ENCODE data around the gene SNX20.

SNX20 gene

DNA sequence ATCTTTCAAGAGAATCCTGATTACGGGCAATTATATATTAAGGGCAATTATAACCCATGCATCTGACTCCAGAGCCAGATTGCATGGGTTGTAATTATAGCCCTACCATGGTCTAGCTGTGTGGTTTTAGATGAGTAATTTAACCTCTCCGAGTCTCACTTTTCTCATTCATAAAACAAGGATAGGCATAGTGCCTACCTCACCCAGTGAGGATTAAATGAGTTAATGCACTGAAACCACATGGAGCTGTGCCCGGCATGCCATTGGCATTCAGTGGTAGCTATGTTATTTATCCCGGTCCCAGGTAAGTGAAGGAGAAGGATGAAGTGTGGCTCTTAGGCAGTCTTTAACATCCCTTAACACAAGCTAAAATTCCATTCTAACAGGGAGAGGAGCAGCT lies 6.3 kb downstream of the SNX20 start:
- TF ChIP-seq CSDC2 (CRISPR knock-in tag; IDR thresholded peaks at IDR 0.05) (no peak), ZC3H10 (CRISPR knock-in tag; IDR thresholded peaks at IDR 0.05) (no peak), ZFP30 (CRISPR knock-in tag; IDR thresholded peaks at IDR 0.05) (no peak), ARNTL (CRISPR knock-in tag; IDR thresholded peaks at IDR 0.05; ENCODE audit: borderline replicate concordance, low read depth) (no peak), BACH2 (CRISPR knock-in tag; IDR thresholded peaks at IDR 0.05; ENCODE audit: borderline replicate concordance) (no peak), ZNF565 (CRISPR knock-in tag; conservative IDR thresholded peaks at IDR 0.05; ENCODE audit: low read depth) (no peak), OSR1 (CRISPR knock-in tag; IDR thresholded peaks at IDR 0.05) (no peak), ZNF70 (CRISPR knock-in tag; IDR thresholded peaks at IDR 0.05) (no peak), GLIS3 (CRISPR knock-in tag; IDR thresholded peaks at IDR 0.05) (no peak), TOX (CRISPR knock-in tag; IDR thresholded peaks at IDR 0.05; ENCODE audit: borderline replicate concordance) (no peak), SNAI2 (CRISPR knock-in tag; IDR thresholded peaks at IDR 0.05) (no peak), ZNF8 (CRISPR knock-in tag; IDR thresholded peaks at IDR 0.05) (no peak), ESRRG (CRISPR knock-in tag; IDR thresholded peaks at IDR 0.05) (no peak), PPARA (CRISPR knock-in tag; IDR thresholded peaks at IDR 0.05; ENCODE audit: borderline replicate concordance) (no peak), RARB (CRISPR knock-in tag; IDR thresholded peaks at IDR 0.05) (no peak)
- TF ChIP-seq, protein P1, sequence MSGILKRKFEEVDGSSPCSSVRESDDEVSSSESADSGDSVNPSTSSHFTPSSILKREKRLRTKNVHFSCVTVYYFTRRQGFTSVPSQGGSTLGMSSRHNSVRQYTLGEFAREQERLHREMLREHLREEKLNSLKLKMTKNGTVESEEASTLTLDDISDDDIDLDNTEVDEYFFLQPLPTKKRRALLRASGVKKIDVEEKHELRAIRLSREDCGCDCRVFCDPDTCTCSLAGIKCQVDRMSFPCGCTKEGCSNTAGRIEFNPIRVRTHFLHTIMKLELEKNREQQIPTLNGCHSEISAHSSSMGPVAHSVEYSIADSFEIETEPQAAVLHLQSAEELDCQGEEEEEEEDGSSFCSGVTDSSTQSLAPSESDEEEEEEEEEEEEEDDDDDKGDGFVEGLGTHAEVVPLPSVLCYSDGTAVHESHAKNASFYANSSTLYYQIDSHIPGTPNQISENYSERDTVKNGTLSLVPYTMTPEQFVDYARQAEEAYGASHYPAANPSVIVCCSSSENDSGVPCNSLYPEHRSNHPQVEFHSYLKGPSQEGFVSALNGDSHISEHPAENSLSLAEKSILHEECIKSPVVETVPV (CRISPR knock-in tag; IDR thresholded peaks at IDR 0.05), result no peak
- TF ChIP-seq, protein P2, sequence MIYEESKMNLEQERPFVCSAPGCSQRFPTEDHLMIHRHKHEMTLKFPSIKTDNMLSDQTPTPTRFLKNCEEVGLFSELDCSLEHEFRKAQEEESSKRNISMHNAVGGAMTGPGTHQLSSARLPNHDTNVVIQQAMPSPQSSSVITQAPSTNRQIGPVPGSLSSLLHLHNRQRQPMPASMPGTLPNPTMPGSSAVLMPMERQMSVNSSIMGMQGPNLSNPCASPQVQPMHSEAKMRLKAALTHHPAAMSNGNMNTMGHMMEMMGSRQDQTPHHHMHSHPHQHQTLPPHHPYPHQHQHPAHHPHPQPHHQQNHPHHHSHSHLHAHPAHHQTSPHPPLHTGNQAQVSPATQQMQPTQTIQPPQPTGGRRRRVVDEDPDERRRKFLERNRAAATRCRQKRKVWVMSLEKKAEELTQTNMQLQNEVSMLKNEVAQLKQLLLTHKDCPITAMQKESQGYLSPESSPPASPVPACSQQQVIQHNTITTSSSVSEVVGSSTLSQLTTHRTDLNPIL (CRISPR knock-in tag; IDR thresholded peaks at IDR 0.05; ENCODE audit: low read depth), result no peak
- TF ChIP-seq, protein P3, sequence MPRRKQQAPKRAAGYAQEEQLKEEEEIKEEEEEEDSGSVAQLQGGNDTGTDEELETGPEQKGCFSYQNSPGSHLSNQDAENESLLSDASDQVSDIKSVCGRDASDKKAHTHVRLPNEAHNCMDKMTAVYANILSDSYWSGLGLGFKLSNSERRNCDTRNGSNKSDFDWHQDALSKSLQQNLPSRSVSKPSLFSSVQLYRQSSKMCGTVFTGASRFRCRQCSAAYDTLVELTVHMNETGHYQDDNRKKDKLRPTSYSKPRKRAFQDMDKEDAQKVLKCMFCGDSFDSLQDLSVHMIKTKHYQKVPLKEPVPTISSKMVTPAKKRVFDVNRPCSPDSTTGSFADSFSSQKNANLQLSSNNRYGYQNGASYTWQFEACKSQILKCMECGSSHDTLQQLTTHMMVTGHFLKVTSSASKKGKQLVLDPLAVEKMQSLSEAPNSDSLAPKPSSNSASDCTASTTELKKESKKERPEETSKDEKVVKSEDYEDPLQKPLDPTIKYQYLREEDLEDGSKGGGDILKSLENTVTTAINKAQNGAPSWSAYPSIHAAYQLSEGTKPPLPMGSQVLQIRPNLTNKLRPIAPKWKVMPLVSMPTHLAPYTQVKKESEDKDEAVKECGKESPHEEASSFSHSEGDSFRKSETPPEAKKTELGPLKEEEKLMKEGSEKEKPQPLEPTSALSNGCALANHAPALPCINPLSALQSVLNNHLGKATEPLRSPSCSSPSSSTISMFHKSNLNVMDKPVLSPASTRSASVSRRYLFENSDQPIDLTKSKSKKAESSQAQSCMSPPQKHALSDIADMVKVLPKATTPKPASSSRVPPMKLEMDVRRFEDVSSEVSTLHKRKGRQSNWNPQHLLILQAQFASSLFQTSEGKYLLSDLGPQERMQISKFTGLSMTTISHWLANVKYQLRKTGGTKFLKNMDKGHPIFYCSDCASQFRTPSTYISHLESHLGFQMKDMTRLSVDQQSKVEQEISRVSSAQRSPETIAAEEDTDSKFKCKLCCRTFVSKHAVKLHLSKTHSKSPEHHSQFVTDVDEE (CRISPR knock-in tag; IDR thresholded peaks at IDR 0.05), result no peak
- TF ChIP-seq, protein P4, sequence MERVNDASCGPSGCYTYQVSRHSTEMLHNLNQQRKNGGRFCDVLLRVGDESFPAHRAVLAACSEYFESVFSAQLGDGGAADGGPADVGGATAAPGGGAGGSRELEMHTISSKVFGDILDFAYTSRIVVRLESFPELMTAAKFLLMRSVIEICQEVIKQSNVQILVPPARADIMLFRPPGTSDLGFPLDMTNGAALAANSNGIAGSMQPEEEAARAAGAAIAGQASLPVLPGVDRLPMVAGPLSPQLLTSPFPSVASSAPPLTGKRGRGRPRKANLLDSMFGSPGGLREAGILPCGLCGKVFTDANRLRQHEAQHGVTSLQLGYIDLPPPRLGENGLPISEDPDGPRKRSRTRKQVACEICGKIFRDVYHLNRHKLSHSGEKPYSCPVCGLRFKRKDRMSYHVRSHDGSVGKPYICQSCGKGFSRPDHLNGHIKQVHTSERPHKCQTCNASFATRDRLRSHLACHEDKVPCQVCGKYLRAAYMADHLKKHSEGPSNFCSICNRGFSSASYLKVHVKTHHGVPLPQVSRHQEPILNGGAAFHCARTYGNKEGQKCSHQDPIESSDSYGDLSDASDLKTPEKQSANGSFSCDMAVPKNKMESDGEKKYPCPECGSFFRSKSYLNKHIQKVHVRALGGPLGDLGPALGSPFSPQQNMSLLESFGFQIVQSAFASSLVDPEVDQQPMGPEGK (CRISPR knock-in tag; IDR thresholded peaks at IDR 0.05; ENCODE audit: borderline replicate concordance), result no peak
- TF ChIP-seq, protein P5, sequence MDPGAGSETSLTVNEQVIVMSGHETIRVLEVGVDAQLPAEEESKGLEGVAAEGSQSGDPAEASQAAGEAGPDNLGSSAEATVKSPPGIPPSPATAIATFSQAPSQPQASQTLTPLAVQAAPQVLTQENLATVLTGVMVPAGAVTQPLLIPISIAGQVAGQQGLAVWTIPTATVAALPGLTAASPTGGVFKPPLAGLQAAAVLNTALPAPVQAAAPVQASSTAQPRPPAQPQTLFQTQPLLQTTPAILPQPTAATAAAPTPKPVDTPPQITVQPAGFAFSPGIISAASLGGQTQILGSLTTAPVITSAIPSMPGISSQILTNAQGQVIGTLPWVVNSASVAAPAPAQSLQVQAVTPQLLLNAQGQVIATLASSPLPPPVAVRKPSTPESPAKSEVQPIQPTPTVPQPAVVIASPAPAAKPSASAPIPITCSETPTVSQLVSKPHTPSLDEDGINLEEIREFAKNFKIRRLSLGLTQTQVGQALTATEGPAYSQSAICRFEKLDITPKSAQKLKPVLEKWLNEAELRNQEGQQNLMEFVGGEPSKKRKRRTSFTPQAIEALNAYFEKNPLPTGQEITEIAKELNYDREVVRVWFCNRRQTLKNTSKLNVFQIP (CRISPR knock-in tag; IDR thresholded peaks at IDR 0.05; ENCODE audit: borderline replicate concordance, low read depth), result no peak
- ATAC-seq, result no peak

DNA sequence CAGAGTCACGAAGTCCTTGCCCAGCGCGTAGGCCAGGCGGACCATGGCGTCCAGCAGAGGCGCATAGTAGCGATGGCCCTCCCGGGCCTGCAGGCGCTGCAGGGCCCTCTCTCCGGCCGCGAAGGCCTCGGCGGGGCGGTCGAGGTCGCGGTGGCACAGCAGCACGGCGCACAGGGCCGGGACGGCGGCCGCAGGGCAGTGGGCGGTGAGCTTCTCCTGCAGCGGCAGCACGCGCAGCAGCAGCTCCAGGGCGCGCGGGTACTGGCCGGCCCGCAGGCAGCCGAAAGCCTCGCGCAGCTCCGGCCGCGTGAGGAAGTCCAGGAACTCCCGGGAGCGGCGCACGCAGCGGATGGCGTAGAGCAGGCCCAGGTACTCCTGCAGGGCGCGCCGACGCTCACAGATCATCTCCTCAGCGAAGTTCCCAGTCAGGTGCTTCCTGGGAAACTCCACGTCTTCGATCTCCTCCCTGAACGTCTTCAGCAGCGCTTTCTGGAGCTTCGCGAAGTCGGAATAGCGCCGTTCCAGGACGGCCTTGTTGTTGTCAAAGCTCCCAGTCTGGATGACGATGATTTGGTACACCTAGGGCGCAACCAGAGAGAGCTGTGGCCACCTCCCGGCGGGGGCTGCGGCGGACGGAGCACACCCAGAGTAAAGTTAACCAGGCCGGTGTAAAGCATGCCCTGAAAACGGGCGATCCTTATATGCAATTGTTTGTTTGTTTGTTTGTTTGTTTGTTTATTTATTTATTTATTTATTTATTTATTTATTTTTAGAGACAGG lies 7.4 kb downstream of the SNX20 start:
- TF ChIP-seq ZNF565 (CRISPR knock-in tag; conservative IDR thresholded peaks at IDR 0.05; ENCODE audit: low read depth), result no peak
- TF ChIP-seq ISL1 (CRISPR knock-in tag; IDR thresholded peaks at IDR 0.05), result no peak
- no peak for TF ChIP-seq ZFP30 (CRISPR knock-in tag; IDR thresholded peaks at IDR 0.05)
- TF ChIP-seq CSDC2 (CRISPR knock-in tag; IDR thresholded peaks at IDR 0.05), result no peak
- TF ChIP-seq TOX (CRISPR knock-in tag; IDR thresholded peaks at IDR 0.05; ENCODE audit: borderline replicate concordance), result no peak
- TF ChIP-seq, protein P5 (CRISPR knock-in tag; IDR thresholded peaks at IDR 0.05; ENCODE audit: borderline replicate concordance, low read depth), result no peak
- TF ChIP-seq RARB (CRISPR knock-in tag; IDR thresholded peaks at IDR 0.05), result no peak
- TF ChIP-seq ZC3H10 (CRISPR knock-in tag; IDR thresholded peaks at IDR 0.05), result no peak
- TF ChIP-seq PPARA (CRISPR knock-in tag; IDR thresholded peaks at IDR 0.05; ENCODE audit: borderline replicate concordance), result no peak
- no peak for TF ChIP-seq SNAI2 (CRISPR knock-in tag; IDR thresholded peaks at IDR 0.05)
- ATAC-seq, result no peak

All from SK-N-SH treated with all-trans-retinoic acid at 6 μM for 48 hours (cell line).